ENCODE results near the gene IGFBP6.

IGFBP6 gene

GRCh38 chr12:53079226-53080117 lies 18.0 kb upstream of the IGFBP6 start, which contains the start of gene SPRYD3:
TSS of gene SPRYD3 (minus strand) at chr12:53079390. CDS start at chr12:53079333, 57 bp downstream.
- H3K4me3 ChIP-seq (ENCODE audit: low read depth, low read length), result peak within 1 kb of the TSS; percentile 64

GRCh38 chr12:53082637-53083175 lies 14.8 kb upstream of the IGFBP6 start:
- H3K4me3 ChIP-seq (ENCODE audit: low read depth, low read length), result no peak overlapping the region
- DNase-seq (ENCODE audit: low read depth), result no peak
- no peak for TF ChIP-seq CTCF (IDR thresholded peaks at IDR 0.05; ENCODE audit: control insufficient read depth, extremely low read depth, insufficient read depth)

More at GRCh38 chr12:53079226-53080117, 18.0 kb upstream of the IGFBP6 start, which contains the start of gene SPRYD3:
- no peak for TF ChIP-seq CTCF (IDR thresholded peaks at IDR 0.05; ENCODE audit: control insufficient read depth, extremely low read depth, insufficient read depth)
- DNase-seq (ENCODE audit: low read depth), result peak; percentile 81

GRCh38 chr12:53086361-53086760 lies 11.1 kb upstream of the IGFBP6 start:
- DNase-seq (ENCODE audit: low read depth), result no peak
- no peak overlapping the region for H3K4me3 ChIP-seq (ENCODE audit: low read depth, low read length)
- TF ChIP-seq CTCF (IDR thresholded peaks at IDR 0.05; ENCODE audit: control insufficient read depth, extremely low read depth, insufficient read depth), result no peak

- DNase-seq (ENCODE audit: low read depth), result no peak
- H3K4me3 ChIP-seq (ENCODE audit: low read depth, low read length), result no peak overlapping the region
- TF ChIP-seq CTCF (IDR thresholded peaks at IDR 0.05; ENCODE audit: control insufficient read depth, extremely low read depth, insufficient read depth), result no peak
Observed at GRCh38 chr12:53090105-53090504, 7.4 kb upstream of the IGFBP6 start.

- DNase-seq (ENCODE audit: low read depth), result no peak
- no peak for TF ChIP-seq CTCF (IDR thresholded peaks at IDR 0.05; ENCODE audit: control insufficient read depth, extremely low read depth, insufficient read depth)
- no peak overlapping the region for H3K4me3 ChIP-seq (ENCODE audit: low read depth, low read length)
Observed at GRCh38 chr12:53090554-53090953, 6.9 kb upstream of the IGFBP6 start.

- no peak for DNase-seq (ENCODE audit: low read depth)
- TF ChIP-seq CTCF (IDR thresholded peaks at IDR 0.05; ENCODE audit: control insufficient read depth, extremely low read depth, insufficient read depth), result no peak
- no peak overlapping the region for H3K4me3 ChIP-seq (ENCODE audit: low read depth, low read length)
Observed at GRCh38 chr12:53091756-53092155, 5.7 kb upstream of the IGFBP6 start.
